Measurements from ENCODE around the gene ZNF398. TPM values are rescaled to one million over a fixed set of nuclear protein-coding genes. Genes with fewer than 3 reads are reported as not detected.

Gene ZNF398
- total RNA-seq, 4 donors from 2014 or later, result 13.7 to 37.0 (median 28.1) TPM

DNA sequence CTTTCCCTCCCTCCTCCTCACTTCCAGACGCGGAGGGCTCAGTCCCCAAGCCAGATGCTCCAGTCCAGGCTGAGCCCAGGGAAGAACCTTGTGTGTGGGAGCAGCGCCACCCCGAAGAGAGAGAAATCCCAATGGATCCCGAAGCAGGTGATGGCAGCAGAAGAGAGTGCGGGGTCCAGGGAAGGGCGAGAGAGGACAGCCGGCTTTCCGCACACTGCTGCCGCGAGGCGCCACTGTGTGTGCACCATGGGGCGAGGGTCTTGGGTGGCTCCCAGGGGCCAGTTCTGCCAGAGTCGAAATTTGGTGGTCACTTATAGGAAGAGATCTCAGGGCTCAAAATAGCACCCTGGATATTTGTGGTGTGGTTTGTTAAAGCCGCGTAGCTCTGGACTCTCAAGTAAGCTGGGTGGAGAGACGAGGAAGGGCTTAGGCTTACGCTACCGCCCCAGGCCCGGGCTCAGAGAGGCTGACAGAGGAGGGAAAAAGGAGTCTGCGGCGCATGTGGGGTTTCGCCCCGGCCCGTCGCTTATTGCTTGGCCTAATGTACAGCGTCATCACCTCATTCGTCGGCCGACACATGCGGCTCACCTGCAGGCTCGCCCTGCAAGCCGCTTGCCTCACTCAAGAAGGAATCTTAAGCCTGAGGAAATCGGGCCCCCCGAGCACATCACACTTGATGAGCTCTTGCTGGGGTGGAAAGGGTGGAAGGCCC is 60.2 kb downstream of the ZNF398 start:
- intact Hi-C loops (cut with DNase I; ENCODE audit: low total_unique reads), result no loop called here
- Histone ChIP-seq H3K27me3 (no peaks in the 10 kb centered on the region), H3K4me1 (no peaks in the 10 kb centered on the region), H3K27ac (no peak overlapping the region), H3K4me3 (no peak overlapping the region), H3K9me3 (no peaks in the 10 kb centered on the region), H3K36me3 (peaks cover 0 to 47% (median 20%) of the 10 kb centered on the region in 4 donors)
- 0 to 92% methylated on average over 1 to 35 of the region's 35 CpGs for WGBS, 2 donors (ENCODE audit: low coverage in 1 of 2)
- in situ Hi-C loops (cut with MboI; ENCODE audit: low pct_ligation_motif_present in 1 of 4, low pct_unique_long_range_greater_than_20kb in 1 of 4, low sequenced_read_pairs in 3 of 4), result no loop called here
- no peak for DNase-seq
- no peak for TF ChIP-seq EP300 (IDR thresholded peaks at IDR 0.05; ENCODE audit: low read depth)
- TF ChIP-seq POLR2AphosphoS5 (IDR thresholded peaks at IDR 0.05), result no peak
- TF ChIP-seq POLR2A (IDR thresholded peaks at IDR 0.05), result no peak
- no peak for TF ChIP-seq CTCF (IDR thresholded peaks at IDR 0.05)

- TF ChIP-seq CTCF (IDR thresholded peaks at IDR 0.05) (peak; percentile 23 to 44 (median 37)), EP300 (IDR thresholded peaks at IDR 0.05; ENCODE audit: low read depth) (no peak)
- DNase-seq, result peak; percentile 45
- H3K36me3 ChIP-seq, result peaks cover 0 to 62% (median 29%) of the 10 kb centered on the region in 4 donors
Measured at GRCh38 chr7:149209518-149210269, 62.4 kb downstream of the ZNF398 start.

GRCh38 chr7:149210551-149210950 is 63.3 kb downstream of the ZNF398 start:
- TF ChIP-seq EP300 (IDR thresholded peaks at IDR 0.05; ENCODE audit: low read depth), result no peak
- no peak for TF ChIP-seq POLR2AphosphoS5 (IDR thresholded peaks at IDR 0.05)
- no peak for TF ChIP-seq CTCF (IDR thresholded peaks at IDR 0.05)
- in situ Hi-C loops (cut with MboI; ENCODE audit: low pct_ligation_motif_present in 1 of 4, low pct_unique_long_range_greater_than_20kb in 1 of 4, low sequenced_read_pairs in 3 of 4) (no loop called here), intact Hi-C loops (cut with DNase I; ENCODE audit: low total_unique reads) (no loop called here)

More at GRCh38 chr7:149209518-149210269, 62.4 kb downstream of the ZNF398 start:
- Histone ChIP-seq H3K27me3 (no peaks in the 10 kb centered on the region), H3K27ac (no peak overlapping the region), H3K9me3 (no peaks in the 10 kb centered on the region), H3K4me1 (no peaks in the 10 kb centered on the region), H3K4me3 (no peak overlapping the region)
- 70 to 80% methylated on average over 3 to 7 of the region's 7 CpGs for WGBS, 2 donors (ENCODE audit: low coverage in 1 of 2)
- intact Hi-C loops (cut with DNase I; ENCODE audit: low total_unique reads), result no loop called here
- in situ Hi-C loops (cut with MboI; ENCODE audit: low pct_ligation_motif_present in 1 of 4, low pct_unique_long_range_greater_than_20kb in 1 of 4, low sequenced_read_pairs in 3 of 4), result no loop called here

GRCh38 chr7:149214020-149214720 is 66.9 kb downstream of the ZNF398 start:
- Histone ChIP-seq H3K27me3 (no peaks in the 10 kb centered on the region), H3K4me1 (no peaks in the 10 kb centered on the region), H3K36me3 (peaks cover 0 to 77% (median 35%) of the 10 kb centered on the region in 4 donors), H3K9me3 (no peaks in the 10 kb centered on the region), H3K4me3 (no peak overlapping the region), H3K27ac (no peak overlapping the region)
- TF ChIP-seq CTCF (IDR thresholded peaks at IDR 0.05) (no peak), POLR2A (IDR thresholded peaks at IDR 0.05) (no peak), POLR2AphosphoS5 (IDR thresholded peaks at IDR 0.05) (no peak), EP300 (IDR thresholded peaks at IDR 0.05; ENCODE audit: low read depth) (no peak)
- in situ Hi-C loops (cut with MboI; ENCODE audit: low pct_ligation_motif_present in 1 of 4, low pct_unique_long_range_greater_than_20kb in 1 of 4, low sequenced_read_pairs in 3 of 4), result no loop called here
- intact Hi-C loops (cut with DNase I; ENCODE audit: low total_unique reads), result no loop called here
- no peak for DNase-seq
- WGBS, 2 donors (ENCODE audit: low coverage in 1 of 2), result 88% methylated on average over 7 of the region's 7 CpGs; no CpG with 5 or more reads in 1 of the 2 donors

More at GRCh38 chr7:149210551-149210950, 63.3 kb downstream of the ZNF398 start:
- Histone ChIP-seq H3K27ac (no peak overlapping the region), H3K27me3 (no peaks in the 10 kb centered on the region), H3K4me3 (no peak overlapping the region), H3K9me3 (no peaks in the 10 kb centered on the region), H3K4me1 (no peaks in the 10 kb centered on the region), H3K36me3 (peaks cover 0 to 66% (median 32%) of the 10 kb centered on the region in 4 donors)
- 77 to 93% methylated on average over 3 to 11 of the region's 11 CpGs for WGBS, 2 donors (ENCODE audit: low coverage in 1 of 2)
- no peak for DNase-seq

All from transverse colon (tissue), 4 donors.